K562 (cell line): ENCODE measurements around the gene EPHB1. TPM values are rescaled to one million over a fixed set of nuclear protein-coding genes. Genes with fewer than 3 reads are reported as not detected.

Source experiments
- ATAC-seq: fragments of 200-7000 bp; cut with Tn5 transposase; 3 replicates; pipeline ENCODE4 v1.9.1; 2020; ENCODE audit warnings: moderate library complexity
- BruUV-seq: library from RNA; stranded (reverse); fragments of 400-500 nt; replicated peaks from 2 replicates; lab custom pipeline; 2021; lab: Mats Ljungman, UMichigan
- CTCF ChIA-PET: fragments of 300-600 bp; formaldehyde crosslinking; extraction: SDS; loops from one replicate; lab custom pipeline; 2021; ENCODE audit warnings: low intra/inter-chr PET ratio; lab: Yijun Ruan, JAX
- POLR2A ChIA-PET: fragments of 300-600, 350-650 bp; sonication (Branson Sonifier 250); formaldehyde crosslinking; extraction: SDS; loops from one replicate; lab custom pipeline; 2021; ENCODE audit warnings: antibody characterized with exemption, inconsistent platforms; lab: Yijun Ruan, JAX
- DNase-seq, 4 experiments: peaks; one replicate each; pipeline versions ENCODE4 v3.0.0 to v3.0.0-alpha.2; 2011 to 2018; ENCODE audit warnings: low spot score in 3 of 4, mixed read lengths in 3 of 4; ENCODE audit errors: extremely low read depth in 1 of 4
- FAIRE-seq: peaks from 2 replicates; lab custom pipeline; 2011; peaks lifted over from hg19 to GRCh38; lab: Jason Lieb, UNC
- H2AFZ ChIP-seq: 2 replicates; pipeline ENCODE4 v1.6.0; 2011; ENCODE audit warnings: low read depth, low read length, control low read depth, inconsistent platforms
- H3K27ac ChIP-seq: fragments of 200-600 bp; 3 replicates; pipeline ENCODE4 v1.8.0; 2011; ENCODE audit warnings: low read depth, mild to moderate bottlenecking, control low read depth, inconsistent platforms, low read length, moderate library complexity, mixed read lengths; ENCODE audit errors: extremely low read depth
- H3K27me3 ChIP-seq, 2 experiments: fragments of 300-600 bp in 1 of 2; 2 replicates in 1 of 2; 3 replicates in 1 of 2; pipeline versions ENCODE4 v1.6.0 to v1.8.0; 2011; ENCODE audit warnings: inconsistent platforms in 2 of 2, low read length in 2 of 2, mild to moderate bottlenecking in 1 of 2, mixed read lengths in 1 of 2, moderate library complexity in 1 of 2; ENCODE audit not compliant: control insufficient read depth in 2 of 2, insufficient read depth in 2 of 2
- H3K36me3 ChIP-seq: fragments of 300-600 bp; 3 replicates; pipeline ENCODE4 v1.8.0; 2011; ENCODE audit warnings: mild to moderate bottlenecking, low read length, inconsistent platforms; ENCODE audit not compliant: control insufficient read depth, insufficient read depth
- H3K4me1 ChIP-seq, 2 experiments: fragments of 200-600 bp in 1 of 2; replicated peaks in 1 of 2; 2 replicates in 1 of 2; 3 replicates in 1 of 2; pipeline versions ENCODE4 v1.5.1 to v1.8.0; 2011; ENCODE audit warnings: inconsistent platforms in 2 of 2, low read length in 2 of 2, mild to moderate bottlenecking in 1 of 2, mixed read lengths in 1 of 2, moderate library complexity in 1 of 2; ENCODE audit not compliant: control insufficient read depth in 2 of 2, insufficient read depth in 2 of 2
- H3K4me2 ChIP-seq: 2 replicates; pipeline ENCODE4 v1.6.1; 2011; ENCODE audit warnings: low read length, control low read depth, inconsistent platforms, mixed read lengths; ENCODE audit not compliant: insufficient read depth
- H3K4me3 ChIP-seq: fragments of 200-600 bp; sonication (generic), shearing (Covaris generic); 2 replicates; pipeline ENCODE4 v1.5.1; 2016; ENCODE audit warnings: control low read depth, inconsistent platforms
- H3K79me2 ChIP-seq: fragments of 200-600 bp; 3 replicates; pipeline ENCODE4 v1.8.0; 2011; ENCODE audit warnings: low read length, inconsistent platforms; ENCODE audit not compliant: control insufficient read depth, insufficient read depth
- H3K9ac ChIP-seq, 2 experiments: 2 replicates each; pipeline versions ENCODE4 v1.6.0 to v1.6.1; 2011; ENCODE audit warnings: low read depth in 2 of 2, low read length in 2 of 2, control low read depth in 1 of 2, inconsistent platforms in 1 of 2, mild to moderate bottlenecking in 1 of 2, mixed read lengths in 1 of 2; ENCODE audit not compliant: insufficient read depth in 1 of 2
- H3K9me1 ChIP-seq: one replicate; pipeline ENCODE4 v1.6.0; 2011; ENCODE audit warnings: inconsistent platforms, mild to moderate bottlenecking, low read length, moderate library complexity; ENCODE audit not compliant: control insufficient read depth, insufficient read depth
- H3K9me3 ChIP-seq: replicated peaks from 2 replicates; pipeline ENCODE4 v1.5.1; 2011; ENCODE audit warnings: low read depth, low read length, inconsistent platforms; ENCODE audit not compliant: control insufficient read depth, insufficient read depth
- H4K20me1 ChIP-seq: replicated peaks from 2 replicates; pipeline ENCODE4 v1.6.1; 2011; ENCODE audit warnings: low read length, inconsistent platforms, mixed read lengths; ENCODE audit not compliant: control insufficient read depth, insufficient read depth
- ATF6 ChIP-seq: sonication (generic); formaldehyde crosslinking; IDR thresholded peaks from 2 replicates; pipeline ENCODE4 v1.4.0; 2020; ENCODE audit warnings: mild to moderate bottlenecking, missing genetic modification reagents
- EZH2 ChIP-seq: IDR thresholded peaks from 2 replicates; pipeline ENCODE4 v1.6.1; 2012; ENCODE audit warnings: low read depth, mild to moderate bottlenecking, inconsistent platforms, low read length, borderline replicate concordance
- FOXJ2 ChIP-seq: fragments of 200-800 bp; sonication (Bioruptor generic); IDR thresholded peaks from 2 replicates; pipeline ENCODE4 v1.6.1; 2016; ENCODE audit warnings: missing genetic modification characterization, missing compliant biosample characterization
- KLF1 ChIP-seq: fragments of 450-650 bp; IDR thresholded peaks from 2 replicates; pipeline ENCODE4 v1.6.1; 2016; ENCODE audit warnings: missing genetic modification characterization, missing compliant biosample characterization
- POLR2H ChIP-seq: IDR thresholded peaks from 2 replicates; pipeline ENCODE4 v1.6.1; 2016; ENCODE audit warnings: missing genetic modification characterization, low read depth, mild to moderate bottlenecking, control low read depth, missing compliant biosample characterization, moderate library complexity
- PRPF4 ChIP-seq: fragments of 200-400 bp; formaldehyde crosslinking; IDR thresholded peaks from one replicate; pipeline ENCODE4 v1.6.1; 2017; ENCODE audit warnings: low read length, low read depth, mild to moderate bottlenecking; ENCODE audit not compliant: insufficient read depth, poor library complexity, severe bottlenecking
- YY1 ChIP-seq, 3 experiments: IDR thresholded peaks; 2 replicates each; pipeline ENCODE4 v1.6.1; 2011; ENCODE audit warnings: low read length in 2 of 3, mild to moderate bottlenecking in 2 of 3, moderate library complexity in 2 of 3, borderline replicate concordance in 1 of 3, control low read depth in 1 of 3, low read depth in 1 of 3; ENCODE audit not compliant: insufficient read depth in 3 of 3, insufficient replicate concordance in 2 of 3, control insufficient read depth in 1 of 3, insufficient read length in 1 of 3; ENCODE audit errors: extremely low read depth in 1 of 3
- ZBTB49 ChIP-seq: sonication (generic); formaldehyde crosslinking; IDR thresholded peaks from 2 replicates; pipeline ENCODE4 v1.8.0; 2022; ENCODE audit warnings: missing genetic modification reagents, mild to moderate bottlenecking, borderline replicate concordance
- ZBTB7A ChIP-seq: IDR thresholded peaks from 2 replicates; pipeline ENCODE4 v1.6.1; 2011; ENCODE audit warnings: low read depth, mild to moderate bottlenecking, low read length, moderate library complexity, borderline replicate concordance; ENCODE audit not compliant: control insufficient read depth
- WGBS: fragments of 100-300 bp; shearing (Covaris generic); methylation state at CpG from one replicate; pipeline ENCODE4 v1.1.6; 2016; ENCODE audit warnings: low coverage, mixed read lengths; ENCODE audit not compliant: insufficient coverage; ENCODE audit errors: missing lambda C conversion rate; 5-methylcytosine and 5-hydroxymethylcytosine counted together
- in situ Hi-C: fragments of 300-500 bp; cut with MboI; formaldehyde crosslinking; loops from 4 replicates; pipeline ENCODE4 v1.15.0; 2018; ENCODE audit warnings: inconsistent platforms, mixed read lengths
- intact Hi-C: fragments of 100-400 bp; cut with micrococcal nuclease; formaldehyde crosslinking; loops from 2 replicates; pipeline ENCODE4 v1.14.2; 2022
- polyA plus RNA-seq, 8 experiments: library from polyadenylated mRNA; depleted of rRNA in 4 of 8; stranded (reverse) in 5 of 8; unstranded in 3 of 8; fragments of >200 nt; fragmentation: Nextera tagmentation in 2 of 8; fragmentation: Illumina TruSeq in 1 of 8; extraction: Ambion mirVana in 2 of 8; extraction: Trizol in 1 of 8; gene quantifications; 2 replicates each; pipeline versions ENCODE4 v1.2.1 to v1.2.3, GENCODE V29; 2011 to 2014; ENCODE audit warnings: inconsistent platforms in 1 of 8, missing spikeins in 1 of 8
- total RNA-seq, 7 experiments: library from RNA; depleted of rRNA in 6 of 7; stranded (reverse); fragments of >200 nt in 6 of 7; fragmentation: Illumina TruSeq in 2 of 7; extraction: Trizol in 2 of 7; gene quantifications; 2 replicates each; pipeline versions ENCODE4 v1.2.1 to v1.2.3, GENCODE V29; 2011 to 2021; ENCODE audit warnings: low replicate concordance in 1 of 7
- TF ChIP-seq, protein P1 (sequence below): fragments of 250-450 bp; sonication (Bioruptor Pico); IDR thresholded peaks from 2 replicates; pipeline ENCODE4 v1.4.0; 2020

Gene EPHB1
- total and polyA plus RNA-seq, 9 of the 15 experiments (the other 6 are each of a cell fraction or from before 2014, with no cell fraction given): 0.29 TPM; not detected in 8

DNA sequence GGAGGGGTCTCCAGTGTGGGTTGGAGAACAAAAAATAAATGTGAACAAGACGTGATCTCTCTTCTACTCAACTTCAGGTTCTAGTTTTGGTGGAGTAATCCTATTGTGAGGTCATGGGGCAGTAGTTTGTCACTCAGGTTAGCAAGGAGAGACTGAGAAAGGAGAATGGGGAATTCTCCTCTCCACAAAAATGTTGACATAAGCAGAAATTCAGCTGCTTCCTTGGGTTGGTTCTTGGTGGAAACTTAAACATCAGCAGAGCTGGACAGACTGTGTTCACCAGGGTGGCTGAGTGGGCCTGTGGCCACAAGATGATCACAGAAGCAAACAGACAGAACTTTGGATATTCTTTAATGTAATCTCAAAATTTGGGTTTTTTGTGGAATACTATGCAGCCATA is 78.7 kb downstream of the EPHB1 start:
- no TSS peak for BruUV-seq
- no peaks in the 10 kb centered on the region; a peak in 1 of 5 replicates for H3K27me3 ChIP-seq
- H4K20me1 ChIP-seq: no peaks in the 10 kb centered on the region
- POLR2A ChIA-PET: no interaction called here
- DNase-seq: no peak
- intact Hi-C loops: no loop called here
- no peaks in the 10 kb centered on the region for H3K9me1 ChIP-seq
- ATAC-seq: no peak
- H3K4me1 ChIP-seq: no peaks in the 10 kb centered on the region
- no peak overlapping the region for H2AFZ ChIP-seq
- no peak overlapping the region for H3K4me3 ChIP-seq
- H3K27ac ChIP-seq: no peak overlapping the region
- FAIRE-seq: no peak
- no peak overlapping the region for H3K9ac ChIP-seq
- H3K36me3 ChIP-seq: no peaks in the 10 kb centered on the region
- in situ Hi-C loops: no loop called here
- WGBS: 0% methylated on average over 1 of the region's 1 CpG
- H3K4me2 ChIP-seq: no peak overlapping the region
- H3K79me2 ChIP-seq: no peaks in the 10 kb centered on the region
- H3K9me3 ChIP-seq: no peaks in the 10 kb centered on the region
- CTCF ChIA-PET: no interaction called here
- TF ChIP-seq ZBTB7A (no peak), YY1 (IDR thresholded peaks at IDR 0.05; ENCODE audit: borderline replicate concordance in 1 of 3, control insufficient read depth in 1 of 3, extremely low read depth in 1 of 3, insufficient read depth in 3 of 3, insufficient read length in 1 of 3, insufficient replicate concordance in 2 of 3, low read depth in 1 of 3, low read length in 2 of 3) (no peak), POLR2H (tag) (no peak), KLF1 (tag) (no peak), ATF6 (CRISPR knock-in tag) (no peak), EZH2 (no peak), ZBTB49 (no peak), PRPF4 (no peak), FOXJ2 (tag) (no peak)
- TF ChIP-seq, protein P1, sequence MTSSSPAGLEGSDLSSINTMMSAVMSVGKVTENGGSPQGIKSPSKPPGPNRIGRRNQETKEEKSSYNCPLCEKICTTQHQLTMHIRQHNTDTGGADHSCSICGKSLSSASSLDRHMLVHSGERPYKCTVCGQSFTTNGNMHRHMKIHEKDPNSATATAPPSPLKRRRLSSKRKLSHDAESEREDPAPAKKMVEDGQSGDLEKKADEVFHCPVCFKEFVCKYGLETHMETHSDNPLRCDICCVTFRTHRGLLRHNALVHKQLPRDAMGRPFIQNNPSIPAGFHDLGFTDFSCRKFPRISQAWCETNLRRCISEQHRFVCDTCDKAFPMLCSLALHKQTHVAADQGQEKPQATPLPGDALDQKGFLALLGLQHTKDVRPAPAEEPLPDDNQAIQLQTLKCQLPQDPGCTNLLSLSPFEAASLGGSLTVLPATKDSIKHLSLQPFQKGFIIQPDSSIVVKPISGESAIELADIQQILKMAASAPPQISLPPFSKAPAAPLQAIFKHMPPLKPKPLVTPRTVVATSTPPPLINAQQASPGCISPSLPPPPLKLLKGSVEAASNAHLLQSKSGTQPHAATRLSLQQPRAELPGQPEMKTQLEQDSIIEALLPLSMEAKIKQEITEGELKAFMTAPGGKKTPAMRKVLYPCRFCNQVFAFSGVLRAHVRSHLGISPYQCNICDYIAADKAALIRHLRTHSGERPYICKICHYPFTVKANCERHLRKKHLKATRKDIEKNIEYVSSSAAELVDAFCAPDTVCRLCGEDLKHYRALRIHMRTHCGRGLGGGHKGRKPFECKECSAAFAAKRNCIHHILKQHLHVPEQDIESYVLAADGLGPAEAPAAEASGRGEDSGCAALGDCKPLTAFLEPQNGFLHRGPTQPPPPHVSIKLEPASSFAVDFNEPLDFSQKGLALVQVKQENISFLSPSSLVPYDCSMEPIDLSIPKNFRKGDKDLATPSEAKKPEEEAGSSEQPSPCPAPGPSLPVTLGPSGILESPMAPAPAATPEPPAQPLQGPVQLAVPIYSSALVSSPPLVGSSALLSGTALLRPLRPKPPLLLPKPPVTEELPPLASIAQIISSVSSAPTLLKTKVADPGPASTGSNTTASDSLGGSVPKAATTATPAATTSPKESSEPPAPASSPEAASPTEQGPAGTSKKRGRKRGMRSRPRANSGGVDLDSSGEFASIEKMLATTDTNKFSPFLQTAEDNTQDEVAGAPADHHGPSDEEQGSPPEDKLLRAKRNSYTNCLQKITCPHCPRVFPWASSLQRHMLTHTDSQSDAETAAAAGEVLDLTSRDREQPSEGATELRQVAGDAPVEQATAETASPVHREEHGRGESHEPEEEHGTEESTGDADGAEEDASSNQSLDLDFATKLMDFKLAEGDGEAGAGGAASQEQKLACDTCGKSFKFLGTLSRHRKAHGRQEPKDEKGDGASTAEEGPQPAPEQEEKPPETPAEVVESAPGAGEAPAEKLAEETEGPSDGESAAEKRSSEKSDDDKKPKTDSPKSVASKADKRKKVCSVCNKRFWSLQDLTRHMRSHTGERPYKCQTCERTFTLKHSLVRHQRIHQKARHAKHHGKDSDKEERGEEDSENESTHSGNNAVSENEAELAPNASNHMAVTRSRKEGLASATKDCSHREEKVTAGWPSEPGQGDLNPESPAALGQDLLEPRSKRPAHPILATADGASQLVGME (CRISPR knock-in tag): no peak
